ENCODE data around the gene DAB1. TPM values are rescaled to one million over a fixed set of nuclear protein-coding genes. Genes with fewer than 3 reads are reported as not detected.

DAB1 gene
- total and polyA plus RNA-seq, 8 donors, result 0.04 to 1.4 (median 0.39) TPM

DNA sequence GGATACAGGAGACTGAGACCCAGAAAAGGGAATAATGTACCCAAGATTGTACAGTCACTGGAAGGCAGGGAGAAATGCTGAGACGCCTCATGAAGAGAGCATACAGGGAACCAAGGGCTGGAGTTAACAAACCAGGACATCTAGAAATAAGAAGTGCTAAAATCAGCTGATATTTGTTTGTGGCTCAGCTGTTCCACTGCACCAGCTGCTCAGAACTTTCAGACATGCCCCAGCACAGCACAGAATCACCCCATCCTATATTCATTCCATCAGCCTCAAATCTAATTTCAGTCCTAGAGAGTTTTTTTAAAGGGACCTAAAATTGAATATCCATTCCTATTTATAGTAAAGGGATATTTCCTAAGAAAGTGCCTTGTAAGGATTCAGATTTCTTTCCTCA lies 60.2 kb downstream of the DAB1 start:
- no peaks in the 10 kb centered on the region for H3K4me1 ChIP-seq
- H3K27ac ChIP-seq, result no peak overlapping the region
- 69% methylated on average over 1 of the region's 1 CpG for WGBS, 2 donors
- H3K4me3 ChIP-seq, result no peak overlapping the region
- no peaks in the 10 kb centered on the region for H3K9me3 ChIP-seq
- no peak for DNase-seq
- no peaks in the 10 kb centered on the region for H3K36me3 ChIP-seq
- no peak for FAIRE-seq
- no peak for ATAC-seq
- H3K27me3 ChIP-seq, result no peaks in the 10 kb centered on the region
- TF ChIP-seq, protein P1, sequence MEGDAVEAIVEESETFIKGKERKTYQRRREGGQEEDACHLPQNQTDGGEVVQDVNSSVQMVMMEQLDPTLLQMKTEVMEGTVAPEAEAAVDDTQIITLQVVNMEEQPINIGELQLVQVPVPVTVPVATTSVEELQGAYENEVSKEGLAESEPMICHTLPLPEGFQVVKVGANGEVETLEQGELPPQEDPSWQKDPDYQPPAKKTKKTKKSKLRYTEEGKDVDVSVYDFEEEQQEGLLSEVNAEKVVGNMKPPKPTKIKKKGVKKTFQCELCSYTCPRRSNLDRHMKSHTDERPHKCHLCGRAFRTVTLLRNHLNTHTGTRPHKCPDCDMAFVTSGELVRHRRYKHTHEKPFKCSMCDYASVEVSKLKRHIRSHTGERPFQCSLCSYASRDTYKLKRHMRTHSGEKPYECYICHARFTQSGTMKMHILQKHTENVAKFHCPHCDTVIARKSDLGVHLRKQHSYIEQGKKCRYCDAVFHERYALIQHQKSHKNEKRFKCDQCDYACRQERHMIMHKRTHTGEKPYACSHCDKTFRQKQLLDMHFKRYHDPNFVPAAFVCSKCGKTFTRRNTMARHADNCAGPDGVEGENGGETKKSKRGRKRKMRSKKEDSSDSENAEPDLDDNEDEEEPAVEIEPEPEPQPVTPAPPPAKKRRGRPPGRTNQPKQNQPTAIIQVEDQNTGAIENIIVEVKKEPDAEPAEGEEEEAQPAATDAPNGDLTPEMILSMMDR (IDR thresholded peaks at IDR 0.05), result no peak
- intact Hi-C loops (cut with DNase I), result no loop called here

GRCh38 chr1:57363165-57363564 lies 60.7 kb downstream of the DAB1 start:
- Histone ChIP-seq H3K36me3 (no peaks in the 10 kb centered on the region), H3K27me3 (no peaks in the 10 kb centered on the region), H3K9me3 (no peaks in the 10 kb centered on the region), H3K27ac (no peak overlapping the region), H3K4me1 (no peaks in the 10 kb centered on the region), H3K4me3 (no peak overlapping the region)
- ATAC-seq, result no peak
- no peak for DNase-seq
- no peak for FAIRE-seq
- TF ChIP-seq, protein P1 (IDR thresholded peaks at IDR 0.05), result no peak
- intact Hi-C loops (cut with DNase I), result no loop called here
- WGBS, 2 donors, result 70 to 83% methylated on average over 6 of the region's 6 CpGs

- ATAC-seq (no peak), FAIRE-seq (no peak), DNase-seq (no peak)
- Histone ChIP-seq H3K27me3 (no peaks in the 10 kb centered on the region), H3K4me1 (no peaks in the 10 kb centered on the region), H3K27ac (no peak overlapping the region), H3K9me3 (no peaks in the 10 kb centered on the region), H3K36me3 (no peaks in the 10 kb centered on the region), H3K4me3 (no peak overlapping the region)
- TF ChIP-seq, protein P1 (IDR thresholded peaks at IDR 0.05), result no peak
- intact Hi-C loops (cut with DNase I), result no loop called here
- WGBS, 2 donors, result 72 to 88% methylated on average over 2 of the region's 2 CpGs
These were observed 61.4 kb downstream of the DAB1 start for GRCh38 chr1:57362480-57362879.

DNA sequence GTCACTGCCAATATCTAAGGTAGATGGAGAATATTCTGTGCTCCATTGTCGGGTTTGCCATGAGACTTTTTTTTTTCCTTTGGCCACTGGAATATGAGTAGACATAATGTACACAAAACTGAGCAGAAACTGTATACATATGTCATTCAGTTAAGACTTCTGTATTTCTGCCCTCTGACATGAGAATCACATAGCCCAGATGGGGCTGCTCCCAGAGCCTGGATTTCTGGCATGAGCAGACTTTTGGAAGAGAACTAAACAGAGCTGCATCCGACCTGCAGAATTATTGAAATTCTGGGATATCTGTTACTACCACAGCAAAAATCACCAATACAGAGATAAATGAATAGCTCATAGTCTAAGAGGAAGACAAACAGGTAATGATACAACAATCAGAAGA lies 62.3 kb downstream of the DAB1 start:
- DNase-seq (no peak), ATAC-seq (no peak), FAIRE-seq (no peak)
- Histone ChIP-seq H3K4me3 (no peak overlapping the region), H3K27ac (no peak overlapping the region), H3K36me3 (no peaks in the 10 kb centered on the region), H3K9me3 (no peaks in the 10 kb centered on the region), H3K4me1 (no peaks in the 10 kb centered on the region), H3K27me3 (no peaks in the 10 kb centered on the region)
- intact Hi-C loops (cut with DNase I), result no loop called here
- 46 to 48% methylated on average over 2 of the region's 2 CpGs for WGBS, 2 donors
- TF ChIP-seq, protein P1 (IDR thresholded peaks at IDR 0.05), result no peak

- Histone ChIP-seq H3K9me3 (no peaks in the 10 kb centered on the region), H3K4me3 (no peak overlapping the region), H3K27me3 (no peaks in the 10 kb centered on the region), H3K4me1 (no peaks in the 10 kb centered on the region), H3K27ac (no peak overlapping the region), H3K36me3 (no peaks in the 10 kb centered on the region)
- FAIRE-seq (no peak), ATAC-seq (no peak), DNase-seq (no peak)
- WGBS, 2 donors, result 77 to 93% methylated on average over 4 of the region's 4 CpGs
- TF ChIP-seq, protein P1 (IDR thresholded peaks at IDR 0.05), result no peak
- intact Hi-C loops (cut with DNase I), result no loop called here
These were observed 62.9 kb downstream of the DAB1 start for GRCh38 chr1:57360846-57361407.

Data from pancreas (tissue), 10 donors.